Measurements from ENCODE around the gene PDK4.

- TF ChIP-seq CTCF (IDR thresholded peaks at IDR 0.05 in 2 of 3, conservative IDR thresholded peaks at IDR 0.05 in 1 of 3; ENCODE audit: control insufficient read depth in 2 of 3, extremely low read depth in 1 of 3, insufficient read depth in 1 of 3, low read depth in 3 of 3, low read length in 3 of 3) (no peak), SIN3A (IDR thresholded peaks at IDR 0.05; ENCODE audit: low read depth, low read length) (no peak), LARP7 (IDR thresholded peaks at IDR 0.05) (no peak), EZH2 (IDR thresholded peaks at IDR 0.05; ENCODE audit: borderline replicate concordance, control insufficient read depth, low read depth, low read length) (no peak), SREBF2 (IDR thresholded peaks at IDR 0.05; ENCODE audit: low read length) (no peak), CBX5 (IDR thresholded peaks at IDR 0.05; ENCODE audit: low read depth) (no peak), POLR2A (IDR thresholded peaks at IDR 0.05; ENCODE audit: low read depth, low read length) (no peak), POLR2AphosphoS5 (IDR thresholded peaks at IDR 0.05; ENCODE audit: low read length) (no peak)
- TF ChIP-seq, protein P1, sequence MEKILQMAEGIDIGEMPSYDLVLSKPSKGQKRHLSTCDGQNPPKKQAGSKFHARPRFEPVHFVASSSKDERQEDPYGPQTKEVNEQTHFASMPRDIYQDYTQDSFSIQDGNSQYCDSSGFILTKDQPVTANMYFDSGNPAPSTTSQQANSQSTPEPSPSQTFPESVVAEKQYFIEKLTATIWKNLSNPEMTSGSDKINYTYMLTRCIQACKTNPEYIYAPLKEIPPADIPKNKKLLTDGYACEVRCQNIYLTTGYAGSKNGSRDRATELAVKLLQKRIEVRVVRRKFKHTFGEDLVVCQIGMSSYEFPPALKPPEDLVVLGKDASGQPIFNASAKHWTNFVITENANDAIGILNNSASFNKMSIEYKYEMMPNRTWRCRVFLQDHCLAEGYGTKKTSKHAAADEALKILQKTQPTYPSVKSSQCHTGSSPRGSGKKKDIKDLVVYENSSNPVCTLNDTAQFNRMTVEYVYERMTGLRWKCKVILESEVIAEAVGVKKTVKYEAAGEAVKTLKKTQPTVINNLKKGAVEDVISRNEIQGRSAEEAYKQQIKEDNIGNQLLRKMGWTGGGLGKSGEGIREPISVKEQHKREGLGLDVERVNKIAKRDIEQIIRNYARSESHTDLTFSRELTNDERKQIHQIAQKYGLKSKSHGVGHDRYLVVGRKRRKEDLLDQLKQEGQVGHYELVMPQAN (conservative IDR thresholded peaks at IDR 0.05) = no peak
- TF ChIP-seq, protein P2, sequence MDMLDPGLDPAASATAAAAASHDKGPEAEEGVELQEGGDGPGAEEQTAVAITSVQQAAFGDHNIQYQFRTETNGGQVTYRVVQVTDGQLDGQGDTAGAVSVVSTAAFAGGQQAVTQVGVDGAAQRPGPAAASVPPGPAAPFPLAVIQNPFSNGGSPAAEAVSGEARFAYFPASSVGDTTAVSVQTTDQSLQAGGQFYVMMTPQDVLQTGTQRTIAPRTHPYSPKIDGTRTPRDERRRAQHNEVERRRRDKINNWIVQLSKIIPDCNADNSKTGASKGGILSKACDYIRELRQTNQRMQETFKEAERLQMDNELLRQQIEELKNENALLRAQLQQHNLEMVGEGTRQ (IDR thresholded peaks at IDR 0.05; ENCODE audit: borderline replicate concordance, low read depth, low read length) = no peak
- TF ChIP-seq, protein P3, sequence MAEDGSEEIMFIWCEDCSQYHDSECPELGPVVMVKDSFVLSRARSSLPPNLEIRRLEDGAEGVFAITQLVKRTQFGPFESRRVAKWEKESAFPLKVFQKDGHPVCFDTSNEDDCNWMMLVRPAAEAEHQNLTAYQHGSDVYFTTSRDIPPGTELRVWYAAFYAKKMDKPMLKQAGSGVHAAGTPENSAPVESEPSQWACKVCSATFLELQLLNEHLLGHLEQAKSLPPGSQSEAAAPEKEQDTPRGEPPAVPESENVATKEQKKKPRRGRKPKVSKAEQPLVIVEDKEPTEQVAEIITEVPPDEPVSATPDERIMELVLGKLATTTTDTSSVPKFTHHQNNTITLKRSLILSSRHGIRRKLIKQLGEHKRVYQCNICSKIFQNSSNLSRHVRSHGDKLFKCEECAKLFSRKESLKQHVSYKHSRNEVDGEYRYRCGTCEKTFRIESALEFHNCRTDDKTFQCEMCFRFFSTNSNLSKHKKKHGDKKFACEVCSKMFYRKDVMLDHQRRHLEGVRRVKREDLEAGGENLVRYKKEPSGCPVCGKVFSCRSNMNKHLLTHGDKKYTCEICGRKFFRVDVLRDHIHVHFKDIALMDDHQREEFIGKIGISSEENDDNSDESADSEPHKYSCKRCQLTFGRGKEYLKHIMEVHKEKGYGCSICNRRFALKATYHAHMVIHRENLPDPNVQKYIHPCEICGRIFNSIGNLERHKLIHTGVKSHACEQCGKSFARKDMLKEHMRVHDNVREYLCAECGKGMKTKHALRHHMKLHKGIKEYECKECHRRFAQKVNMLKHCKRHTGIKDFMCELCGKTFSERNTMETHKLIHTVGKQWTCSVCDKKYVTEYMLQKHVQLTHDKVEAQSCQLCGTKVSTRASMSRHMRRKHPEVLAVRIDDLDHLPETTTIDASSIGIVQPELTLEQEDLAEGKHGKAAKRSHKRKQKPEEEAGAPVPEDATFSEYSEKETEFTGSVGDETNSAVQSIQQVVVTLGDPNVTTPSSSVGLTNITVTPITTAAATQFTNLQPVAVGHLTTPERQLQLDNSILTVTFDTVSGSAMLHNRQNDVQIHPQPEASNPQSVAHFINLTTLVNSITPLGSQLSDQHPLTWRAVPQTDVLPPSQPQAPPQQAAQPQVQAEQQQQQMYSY (CRISPR knock-in tag; IDR thresholded peaks at IDR 0.05) = no peak
- TF ChIP-seq, protein P4, sequence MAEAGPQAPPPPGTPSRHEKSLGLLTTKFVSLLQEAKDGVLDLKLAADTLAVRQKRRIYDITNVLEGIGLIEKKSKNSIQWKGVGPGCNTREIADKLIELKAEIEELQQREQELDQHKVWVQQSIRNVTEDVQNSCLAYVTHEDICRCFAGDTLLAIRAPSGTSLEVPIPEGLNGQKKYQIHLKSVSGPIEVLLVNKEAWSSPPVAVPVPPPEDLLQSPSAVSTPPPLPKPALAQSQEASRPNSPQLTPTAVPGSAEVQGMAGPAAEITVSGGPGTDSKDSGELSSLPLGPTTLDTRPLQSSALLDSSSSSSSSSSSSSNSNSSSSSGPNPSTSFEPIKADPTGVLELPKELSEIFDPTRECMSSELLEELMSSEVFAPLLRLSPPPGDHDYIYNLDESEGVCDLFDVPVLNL (IDR thresholded peaks at IDR 0.05; ENCODE audit: low read depth, low read length) = no peak
Measured at GRCh38 chr7:95628831-95629439, 32.6 kb upstream of the PDK4 start.

Data from GM12878 (cell line).